Measurements from ENCODE around the gene IKZF5. TPM values are rescaled to one million over a fixed set of nuclear protein-coding genes. Genes with fewer than 3 reads are reported as not detected.

IKZF5 gene, protein sequence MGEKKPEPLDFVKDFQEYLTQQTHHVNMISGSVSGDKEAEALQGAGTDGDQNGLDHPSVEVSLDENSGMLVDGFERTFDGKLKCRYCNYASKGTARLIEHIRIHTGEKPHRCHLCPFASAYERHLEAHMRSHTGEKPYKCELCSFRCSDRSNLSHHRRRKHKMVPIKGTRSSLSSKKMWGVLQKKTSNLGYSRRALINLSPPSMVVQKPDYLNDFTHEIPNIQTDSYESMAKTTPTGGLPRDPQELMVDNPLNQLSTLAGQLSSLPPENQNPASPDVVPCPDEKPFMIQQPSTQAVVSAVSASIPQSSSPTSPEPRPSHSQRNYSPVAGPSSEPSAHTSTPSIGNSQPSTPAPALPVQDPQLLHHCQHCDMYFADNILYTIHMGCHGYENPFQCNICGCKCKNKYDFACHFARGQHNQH
- total RNA-seq: 10.5 and 16.0 TPM in 2 replicates
- long read RNA-seq, full-length matches to known transcripts: 18 of 33 reads
- long read RNA-seq, partial matches to known transcripts: 0 of 33 reads
- long read RNA-seq, other reads (novel, unspliced or antisense): 15 of 33 reads

GRCh38 chr10:123008355-123009104 lies at the start of gene IKZF5, which contains the start of gene ACADSB:
Gene IKZF5, minus strand, starts transcription at chr10:123008795. Its CDS starts 10,170 bp downstream, at chr10:122998625.
Gene ACADSB, plus strand, starts transcription at chr10:123009006. Its CDS starts 24 bp downstream, at chr10:123009030.
- DNase-seq (ENCODE audit: extremely low spot score, unreplicated experiment): peak; percentile 97
- no peaks in the 10 kb centered on the region for H3K27me3 Mint-ChIP-seq (ENCODE audit: unreplicated experiment)
- TF ChIP-seq, protein P1, sequence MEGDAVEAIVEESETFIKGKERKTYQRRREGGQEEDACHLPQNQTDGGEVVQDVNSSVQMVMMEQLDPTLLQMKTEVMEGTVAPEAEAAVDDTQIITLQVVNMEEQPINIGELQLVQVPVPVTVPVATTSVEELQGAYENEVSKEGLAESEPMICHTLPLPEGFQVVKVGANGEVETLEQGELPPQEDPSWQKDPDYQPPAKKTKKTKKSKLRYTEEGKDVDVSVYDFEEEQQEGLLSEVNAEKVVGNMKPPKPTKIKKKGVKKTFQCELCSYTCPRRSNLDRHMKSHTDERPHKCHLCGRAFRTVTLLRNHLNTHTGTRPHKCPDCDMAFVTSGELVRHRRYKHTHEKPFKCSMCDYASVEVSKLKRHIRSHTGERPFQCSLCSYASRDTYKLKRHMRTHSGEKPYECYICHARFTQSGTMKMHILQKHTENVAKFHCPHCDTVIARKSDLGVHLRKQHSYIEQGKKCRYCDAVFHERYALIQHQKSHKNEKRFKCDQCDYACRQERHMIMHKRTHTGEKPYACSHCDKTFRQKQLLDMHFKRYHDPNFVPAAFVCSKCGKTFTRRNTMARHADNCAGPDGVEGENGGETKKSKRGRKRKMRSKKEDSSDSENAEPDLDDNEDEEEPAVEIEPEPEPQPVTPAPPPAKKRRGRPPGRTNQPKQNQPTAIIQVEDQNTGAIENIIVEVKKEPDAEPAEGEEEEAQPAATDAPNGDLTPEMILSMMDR (IDR thresholded peaks at IDR 0.05): no peak
- H3K4me1 Mint-ChIP-seq (ENCODE audit: unreplicated experiment): peaks cover 26% of the 10 kb centered on the region
- H3K9me3 Mint-ChIP-seq (ENCODE audit: unreplicated experiment): no peaks in the 10 kb centered on the region
- peak within 1 kb of the TSS; percentile 100 for H3K4me3 Mint-ChIP-seq (ENCODE audit: unreplicated experiment)
- no peaks in the 10 kb centered on the region for H3K36me3 Mint-ChIP-seq (ENCODE audit: unreplicated experiment)
- peak within 1 kb of the TSS; percentile 99 for H3K27ac Mint-ChIP-seq (ENCODE audit: unreplicated experiment)

DNA sequence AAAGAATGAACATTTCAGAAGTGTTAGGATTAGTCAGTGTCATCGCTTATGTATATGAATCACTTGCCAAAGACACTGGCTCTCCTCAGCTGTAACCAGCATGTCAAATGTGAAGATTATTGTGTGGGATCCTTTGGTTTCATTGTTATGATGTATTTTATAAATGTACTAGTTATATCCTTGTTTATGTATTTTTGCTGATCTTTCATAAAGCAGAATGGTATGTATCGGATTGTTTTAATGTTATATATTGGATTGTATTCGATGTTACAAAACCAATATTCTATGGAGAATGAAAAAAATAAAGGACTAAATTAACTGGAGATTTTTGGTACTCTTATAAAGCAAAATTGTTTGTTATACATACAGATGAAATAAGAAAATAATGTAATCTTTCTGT lies 49.4 kb upstream of the IKZF5 start:
- TF ChIP-seq, protein P1 (IDR thresholded peaks at IDR 0.05): no peak

DNA sequence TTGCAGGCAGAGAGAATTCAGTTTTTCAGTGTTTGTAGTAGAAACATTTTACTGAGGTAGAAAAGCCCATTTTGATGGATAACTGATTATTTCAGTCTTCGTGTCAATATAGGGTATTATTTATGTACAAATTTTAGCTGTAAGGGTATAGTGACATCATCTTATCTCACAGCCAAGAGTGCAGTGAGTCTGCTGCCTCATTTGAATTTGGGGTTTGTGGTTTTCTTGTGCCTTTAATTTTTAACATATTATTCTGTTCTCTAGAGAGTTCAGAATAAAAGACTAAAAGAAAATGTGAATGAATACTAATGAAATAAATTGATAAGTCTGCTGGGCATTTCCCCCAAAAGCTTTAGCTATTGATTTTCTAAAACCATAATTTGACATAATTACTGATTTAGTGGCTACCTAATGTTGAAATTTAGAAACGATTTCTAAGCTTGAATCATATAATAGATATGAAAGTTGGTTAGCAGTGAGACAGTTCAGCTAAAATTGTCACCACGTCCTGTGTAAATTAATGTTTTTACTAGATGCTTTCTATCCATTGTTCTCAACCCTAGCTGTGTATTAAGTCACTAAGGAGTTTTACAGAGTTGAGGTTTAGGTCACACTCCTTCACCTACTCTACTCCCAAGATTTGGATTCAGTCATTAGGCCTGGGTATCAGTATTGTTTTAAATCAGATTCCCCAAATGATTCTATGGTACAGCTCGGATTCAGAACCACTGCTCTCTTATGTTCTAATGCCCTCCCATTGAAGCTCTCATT lies 37.6 kb upstream of the IKZF5 start:
- no peak overlapping the region for H3K27ac Mint-ChIP-seq (ENCODE audit: unreplicated experiment)
- no peak for DNase-seq (ENCODE audit: extremely low spot score, unreplicated experiment)

More for the DNA sequence above, 49.4 kb upstream of the IKZF5 start:
- H3K27ac Mint-ChIP-seq (ENCODE audit: unreplicated experiment): no peak overlapping the region
- peaks cover 14% of the 10 kb centered on the region for H3K36me3 Mint-ChIP-seq (ENCODE audit: unreplicated experiment)
- no peaks in the 10 kb centered on the region for H3K9me3 Mint-ChIP-seq (ENCODE audit: unreplicated experiment)
- no peaks in the 10 kb centered on the region for H3K27me3 Mint-ChIP-seq (ENCODE audit: unreplicated experiment)
- no peaks in the 10 kb centered on the region for H3K4me1 Mint-ChIP-seq (ENCODE audit: unreplicated experiment)
- no peak overlapping the region for H3K4me3 Mint-ChIP-seq (ENCODE audit: unreplicated experiment)
- DNase-seq (ENCODE audit: extremely low spot score, unreplicated experiment): no peak

GRCh38 chr10:123044391-123044790 lies 35.8 kb upstream of the IKZF5 start:
- Mint-ChIP-seq H3K27me3 (ENCODE audit: unreplicated experiment) (no peaks in the 10 kb centered on the region), H3K9me3 (ENCODE audit: unreplicated experiment) (no peaks in the 10 kb centered on the region), H3K4me1 (ENCODE audit: unreplicated experiment) (no peaks in the 10 kb centered on the region), H3K4me3 (ENCODE audit: unreplicated experiment) (no peak overlapping the region), H3K36me3 (ENCODE audit: unreplicated experiment) (peaks cover 8% of the 10 kb centered on the region), H3K27ac (ENCODE audit: unreplicated experiment) (no peak overlapping the region)
- TF ChIP-seq, protein P1 (IDR thresholded peaks at IDR 0.05): peak; percentile 43
- no peak for DNase-seq (ENCODE audit: extremely low spot score, unreplicated experiment)

More for the DNA sequence above, 37.6 kb upstream of the IKZF5 start:
- Mint-ChIP-seq H3K9me3 (ENCODE audit: unreplicated experiment) (no peaks in the 10 kb centered on the region), H3K4me3 (ENCODE audit: unreplicated experiment) (no peak overlapping the region), H3K27me3 (ENCODE audit: unreplicated experiment) (no peaks in the 10 kb centered on the region), H3K4me1 (ENCODE audit: unreplicated experiment) (no peaks in the 10 kb centered on the region), H3K36me3 (ENCODE audit: unreplicated experiment) (peaks cover 13% of the 10 kb centered on the region)
- TF ChIP-seq, protein P1 (IDR thresholded peaks at IDR 0.05): no peak

Data from osteocyte (in vitro differentiated cells).